ENCODE data around the gene ANGPTL4. TPM values are rescaled to one million over a fixed set of nuclear protein-coding genes. Genes with fewer than 3 reads are reported as not detected.
"Not testable (repeated sequence)": the region's sequence is repeated elsewhere in the genome, so short reads cannot be mapped to it uniquely, and the experiment has no call there.

Gene ANGPTL4
- total RNA-seq, 4 donors from 2014 or later = 15.3 to 56.4 (median 19.1) TPM

DNA sequence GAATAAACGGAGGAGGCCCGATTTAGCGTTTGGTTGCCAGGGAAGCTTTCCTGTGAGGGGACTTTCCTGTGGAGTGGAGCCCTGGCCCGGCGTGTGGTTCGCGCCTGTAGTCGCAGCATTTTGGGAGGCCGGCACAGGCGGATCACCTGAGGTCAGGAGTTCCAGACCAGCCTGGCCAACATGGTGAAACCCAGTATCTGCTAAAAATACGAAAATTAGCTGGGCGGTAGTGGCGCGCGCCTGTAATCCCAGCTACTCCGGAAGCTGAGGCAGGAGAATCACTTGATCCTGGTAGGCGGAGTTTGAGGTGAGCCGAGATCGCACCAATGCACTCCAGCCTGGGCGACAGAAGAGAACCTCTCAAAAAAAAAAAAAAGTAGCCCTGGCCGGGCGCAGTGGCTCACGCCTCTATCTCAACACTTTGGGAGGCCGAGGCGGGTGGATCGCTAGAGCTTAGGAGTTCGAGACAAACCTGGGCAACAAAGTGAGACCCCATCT is 27.8 kb upstream of the ANGPTL4 start:
- H3K4me3 ChIP-seq = peak overlapping the region; percentile 52
- H3K9me3 ChIP-seq = no peaks in the 10 kb centered on the region
- 26% methylated on average over 20 of the region's 27 CpGs for WGBS
- H3K4me1 ChIP-seq = peaks cover 27% of the 10 kb centered on the region
- peaks cover 44% of the 10 kb centered on the region for H3K27me3 ChIP-seq
- no peaks in the 10 kb centered on the region for H3K36me3 ChIP-seq
- TF ChIP-seq EP300 (IDR thresholded peaks at IDR 0.05) = no peak
- no peak for TF ChIP-seq POLR2AphosphoS5 (IDR thresholded peaks at IDR 0.05)
- TF ChIP-seq, protein P1, sequence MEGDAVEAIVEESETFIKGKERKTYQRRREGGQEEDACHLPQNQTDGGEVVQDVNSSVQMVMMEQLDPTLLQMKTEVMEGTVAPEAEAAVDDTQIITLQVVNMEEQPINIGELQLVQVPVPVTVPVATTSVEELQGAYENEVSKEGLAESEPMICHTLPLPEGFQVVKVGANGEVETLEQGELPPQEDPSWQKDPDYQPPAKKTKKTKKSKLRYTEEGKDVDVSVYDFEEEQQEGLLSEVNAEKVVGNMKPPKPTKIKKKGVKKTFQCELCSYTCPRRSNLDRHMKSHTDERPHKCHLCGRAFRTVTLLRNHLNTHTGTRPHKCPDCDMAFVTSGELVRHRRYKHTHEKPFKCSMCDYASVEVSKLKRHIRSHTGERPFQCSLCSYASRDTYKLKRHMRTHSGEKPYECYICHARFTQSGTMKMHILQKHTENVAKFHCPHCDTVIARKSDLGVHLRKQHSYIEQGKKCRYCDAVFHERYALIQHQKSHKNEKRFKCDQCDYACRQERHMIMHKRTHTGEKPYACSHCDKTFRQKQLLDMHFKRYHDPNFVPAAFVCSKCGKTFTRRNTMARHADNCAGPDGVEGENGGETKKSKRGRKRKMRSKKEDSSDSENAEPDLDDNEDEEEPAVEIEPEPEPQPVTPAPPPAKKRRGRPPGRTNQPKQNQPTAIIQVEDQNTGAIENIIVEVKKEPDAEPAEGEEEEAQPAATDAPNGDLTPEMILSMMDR (IDR thresholded peaks at IDR 0.05) = no peak
- TF ChIP-seq POLR2A (IDR thresholded peaks at IDR 0.05) = no peak
- no peak for DNase-seq (ENCODE audit: low spot score in 2 of 2)
- H3K27ac ChIP-seq = no peak overlapping the region

DNA sequence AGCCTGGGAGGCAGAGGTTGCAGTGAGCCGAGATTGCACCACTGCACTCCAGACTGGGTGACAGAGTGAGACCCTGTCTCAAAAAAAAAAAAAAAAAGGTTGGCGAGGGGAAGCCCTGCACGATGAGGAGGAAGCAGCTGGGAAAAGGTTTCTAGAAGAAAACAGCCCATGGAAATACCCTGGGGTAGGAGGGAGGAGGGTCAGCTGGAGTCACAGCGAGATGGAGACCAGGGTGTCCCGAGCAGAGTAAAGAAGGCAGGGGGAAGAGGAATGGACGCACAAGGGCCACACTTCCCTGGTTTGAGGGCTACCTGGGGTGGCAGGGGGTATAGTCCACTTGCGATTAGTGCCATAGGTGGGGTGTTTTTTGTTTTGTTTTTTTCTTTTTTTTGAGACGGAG is 27.3 kb upstream of the ANGPTL4 start:
- WGBS = 52% methylated on average over 8 of the region's 8 CpGs
- no peak for DNase-seq (ENCODE audit: low spot score in 2 of 2)
- Histone ChIP-seq H3K36me3 (no peaks in the 10 kb centered on the region), H3K27ac (no peak overlapping the region), H3K4me1 (peaks cover 27% of the 10 kb centered on the region), H3K27me3 (peaks cover 44% of the 10 kb centered on the region), H3K4me3 (no peak overlapping the region), H3K9me3 (no peaks in the 10 kb centered on the region)
- TF ChIP-seq, protein P1 (IDR thresholded peaks at IDR 0.05) = no peak
- TF ChIP-seq POLR2AphosphoS5 (IDR thresholded peaks at IDR 0.05) (no peak), POLR2A (IDR thresholded peaks at IDR 0.05) (no peak), EP300 (IDR thresholded peaks at IDR 0.05) (no peak)

DNA sequence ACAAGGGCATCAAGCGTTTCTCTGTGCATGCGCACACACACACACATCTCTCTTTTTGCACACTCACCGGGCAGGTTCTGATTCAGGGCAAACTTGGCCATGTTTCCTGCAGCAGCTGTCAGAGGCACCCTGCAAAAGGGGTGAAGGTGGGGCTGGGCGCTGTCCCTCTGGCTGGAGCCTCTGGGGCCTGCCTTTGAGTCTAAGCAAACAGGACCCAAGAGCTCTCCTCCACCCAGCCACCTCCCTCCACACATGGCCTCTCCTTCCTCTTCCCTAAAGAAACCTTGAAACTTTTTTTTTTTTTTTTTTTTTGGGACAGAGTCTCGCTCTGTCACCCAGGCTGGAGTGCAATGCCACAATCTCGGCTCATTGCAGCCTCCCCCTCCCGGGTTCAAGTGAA is 26.2 kb upstream of the ANGPTL4 start:
- H3K27ac ChIP-seq = no peak overlapping the region
- H3K4me1 ChIP-seq = peaks cover 33% of the 10 kb centered on the region
- WGBS = 81% methylated on average over 7 of the region's 7 CpGs
- H3K36me3 ChIP-seq = no peaks in the 10 kb centered on the region
- H3K4me3 ChIP-seq = no peak overlapping the region
- TF ChIP-seq POLR2A (IDR thresholded peaks at IDR 0.05) = no peak
- no peaks in the 10 kb centered on the region for H3K9me3 ChIP-seq
- DNase-seq (ENCODE audit: low spot score in 2 of 2) = no peak
- H3K27me3 ChIP-seq = peaks cover 48% of the 10 kb centered on the region

DNA sequence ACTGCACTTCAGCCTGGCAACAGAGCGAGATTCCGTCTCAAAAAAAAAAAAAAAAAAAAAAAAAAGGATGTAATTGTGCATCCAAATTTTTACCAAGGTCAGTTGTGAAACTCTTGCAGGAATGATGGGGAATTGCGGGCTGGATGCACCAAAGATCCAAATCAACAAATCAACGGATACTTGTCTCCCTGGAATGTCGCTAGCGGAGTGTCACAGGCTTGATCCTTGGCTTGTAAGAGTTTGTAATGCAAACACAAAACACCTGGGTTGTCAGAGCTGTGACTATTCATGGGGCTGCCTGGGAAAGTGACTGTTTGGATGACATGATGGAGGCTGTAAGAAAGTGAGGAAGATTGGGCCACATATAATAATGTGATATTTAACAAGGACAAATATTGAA is 25.1 kb upstream of the ANGPTL4 start:
- no peak for TF ChIP-seq EP300 (IDR thresholded peaks at IDR 0.05)
- TF ChIP-seq POLR2AphosphoS5 (IDR thresholded peaks at IDR 0.05) = no peak
- TF ChIP-seq POLR2A (IDR thresholded peaks at IDR 0.05) = no peak
- TF ChIP-seq, protein P1 (IDR thresholded peaks at IDR 0.05) = no peak
- DNase-seq (ENCODE audit: low spot score in 2 of 2) = no peak
- no peaks in the 10 kb centered on the region for H3K36me3 ChIP-seq
- no peaks in the 10 kb centered on the region for H3K9me3 ChIP-seq
- H3K4me3 ChIP-seq = no peak overlapping the region
- WGBS = 62% methylated on average over 6 of the region's 6 CpGs
- no peak overlapping the region for H3K27ac ChIP-seq
- peaks cover 37% of the 10 kb centered on the region for H3K4me1 ChIP-seq
- peaks cover 41% of the 10 kb centered on the region for H3K27me3 ChIP-seq

DNA sequence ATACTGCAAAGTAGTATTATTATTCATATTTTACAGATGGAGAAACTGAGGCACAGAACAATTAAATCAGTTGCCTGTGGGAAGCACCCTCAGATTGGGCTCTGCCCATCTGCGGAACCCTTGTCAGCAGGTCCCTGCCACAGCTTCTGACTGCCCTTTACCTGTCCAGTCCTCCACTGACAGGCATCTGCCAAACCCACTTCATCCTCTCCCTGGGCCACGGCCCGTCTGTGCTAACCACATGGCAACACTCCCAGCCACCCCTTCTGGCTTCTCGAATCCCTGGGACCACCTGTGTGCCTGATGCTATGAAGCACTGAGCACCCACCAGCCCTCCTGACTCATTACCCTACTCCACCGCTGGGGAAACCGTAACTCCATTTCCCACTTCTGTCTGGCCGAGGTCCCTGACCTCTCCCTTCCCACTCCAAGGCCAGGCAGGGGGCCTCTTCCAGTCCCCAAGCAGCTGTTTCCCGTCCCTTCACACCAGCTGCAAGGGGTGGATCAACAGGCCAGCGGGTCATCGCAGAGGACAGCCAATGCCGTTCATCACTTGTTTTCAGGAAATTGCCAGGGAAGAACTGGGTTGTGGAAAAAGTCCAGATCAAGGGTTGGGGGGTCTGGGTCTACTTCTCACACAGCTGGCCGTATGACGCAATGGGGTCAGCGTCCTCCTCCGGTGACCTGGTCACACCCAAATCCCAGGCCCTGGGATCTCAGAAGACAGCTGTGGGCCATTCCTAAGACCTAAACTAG is 23.4 kb upstream of the ANGPTL4 start:
- no peaks in the 10 kb centered on the region for H3K9me3 ChIP-seq
- H3K27me3 ChIP-seq = peaks cover 24% of the 10 kb centered on the region
- no peak for DNase-seq (ENCODE audit: low spot score in 2 of 2)
- 39% methylated on average over 15 of the region's 15 CpGs for WGBS
- H3K4me3 ChIP-seq = no peak overlapping the region
- H3K4me1 ChIP-seq = peaks cover 20% of the 10 kb centered on the region
- no peak overlapping the region for H3K27ac ChIP-seq
- TF ChIP-seq EP300 (IDR thresholded peaks at IDR 0.05) = no peak
- no peak for TF ChIP-seq POLR2A (IDR thresholded peaks at IDR 0.05)
- TF ChIP-seq, protein P1 (IDR thresholded peaks at IDR 0.05) = peak in 1 of 2 donors; percentile 5
- no peak for TF ChIP-seq POLR2AphosphoS5 (IDR thresholded peaks at IDR 0.05)
- H3K36me3 ChIP-seq = no peaks in the 10 kb centered on the region

DNA sequence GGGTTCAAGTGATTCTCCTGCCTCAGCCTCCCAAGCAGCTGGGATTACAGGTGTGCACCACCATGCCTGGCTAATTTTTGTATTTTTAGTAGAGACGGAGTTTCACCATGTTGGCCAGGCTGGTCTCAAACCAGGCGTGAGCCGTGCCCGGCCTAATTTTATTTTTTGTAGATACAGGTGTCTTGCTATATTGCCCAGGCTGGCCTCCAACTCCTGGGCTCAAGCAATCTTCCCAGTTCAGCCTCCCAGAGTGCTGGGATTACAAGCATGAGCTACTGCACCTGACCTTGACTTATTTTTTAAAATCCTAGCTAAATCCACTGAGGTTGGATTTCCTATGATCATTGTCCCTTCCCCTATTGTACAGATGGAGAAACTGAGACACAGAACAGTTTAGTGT is 22.5 kb upstream of the ANGPTL4 start:
- not testable (repeated sequence) for DNase-seq (ENCODE audit: low spot score in 2 of 2); H3K9me3 ChIP-seq; H3K4me3 ChIP-seq; H3K36me3 ChIP-seq; H3K27ac ChIP-seq
- H3K4me1 ChIP-seq = peaks cover 15% of the 10 kb centered on the region
- H3K27me3 ChIP-seq = peaks cover 17% of the 10 kb centered on the region
- 99% methylated on average over 4 of the region's 4 CpGs for WGBS
